GM10847 (cell line): ENCODE results near the gene CAPN12.

Experiments used
- POLR2A ChIP-seq: IDR thresholded peaks from 2 replicates; pipeline ENCODE4 v1.6.1; 2011; ENCODE audit not compliant: insufficient read length; ENCODE audit errors: extremely low read depth

Gene CAPN12

GRCh38 chr19:38683393-38684077 lies 60.7 kb downstream of the CAPN12 start:
- no peak for TF ChIP-seq POLR2A

GRCh38 chr19:38682872-38683392 lies 61.3 kb downstream of the CAPN12 start:
- TF ChIP-seq POLR2A: no peak

- TF ChIP-seq POLR2A: no peak
Measured at GRCh38 chr19:38682195-38682867, 61.9 kb downstream of the CAPN12 start.
